HepG2 (cell line): ENCODE measurements around the gene ATP13A3. TPM values are rescaled to one million over a fixed set of nuclear protein-coding genes. Genes with fewer than 3 reads are reported as not detected.
A peak's percentile ranks its signal among the peaks of the same experiment; 100 is the strongest.

ENCODE experiments used
- ATM ChIP-seq: fragments of 450-650 bp; IDR thresholded peaks from 2 replicates; pipeline ENCODE4 v1.7.1; 2017; ENCODE audit warnings: mild to moderate bottlenecking, borderline replicate concordance
- CC2D1A ChIP-seq: sonication (generic); formaldehyde crosslinking; IDR thresholded peaks from 2 replicates; pipeline ENCODE4 v1.8.1; 2023; ENCODE audit warnings: mild to moderate bottlenecking, missing genetic modification reagents
- GLMP ChIP-seq: sonication (generic); formaldehyde crosslinking; IDR thresholded peaks from 2 replicates; pipeline ENCODE4 v1.9.0; 2021; ENCODE audit warnings: missing genetic modification reagents, mild to moderate bottlenecking, borderline replicate concordance
- HMGXB3 ChIP-seq: sonication (generic); formaldehyde crosslinking; IDR thresholded peaks from 2 replicates; pipeline ENCODE4 v1.4.0; 2020; ENCODE audit warnings: missing genetic modification reagents, borderline replicate concordance
- HNRNPUL1 ChIP-seq: fragments of 200-400 bp; formaldehyde crosslinking; IDR thresholded peaks from 2 replicates; pipeline ENCODE4 v1.6.1; 2017; ENCODE audit warnings: low read depth, mild to moderate bottlenecking, low read length, moderate library complexity
- MAFF ChIP-seq: IDR thresholded peaks from 2 replicates; pipeline ENCODE4 v1.6.1; 2011; ENCODE audit warnings: low read depth, low read length, improper control_type of control experiment
- RAD21 ChIP-seq: fragments of 450-650 bp; formaldehyde crosslinking; IDR thresholded peaks from 2 replicates; pipeline ENCODE4 v1.5.0; 2020; ENCODE audit warnings: mild to moderate bottlenecking
- SIN3A ChIP-seq: IDR thresholded peaks from 2 replicates; pipeline ENCODE4 v1.6.1; 2011; ENCODE audit warnings: low read depth, mild to moderate bottlenecking, control low read depth, low read length, borderline replicate concordance
- SOX5 ChIP-seq: IDR thresholded peaks from 2 replicates; pipeline ENCODE4 v1.6.1; 2016; ENCODE audit warnings: borderline replicate concordance
- TCF12 ChIP-seq, 2 experiments: fragments of 450-650 bp in 1 of 2; sonication (generic) in 1 of 2; formaldehyde crosslinking in 1 of 2; IDR thresholded peaks; 2 replicates each; pipeline versions ENCODE4 v1.6.1 to v1.8.0; 2017 to 2022; ENCODE audit warnings: antibody characterized with exemption in 1 of 2, mild to moderate bottlenecking in 1 of 2, missing genetic modification reagents in 1 of 2, moderate library complexity in 1 of 2
- ZBTB40 ChIP-seq, 2 experiments: fragments of 450-650 bp in 1 of 2; sonication (generic) in 1 of 2; formaldehyde crosslinking in 1 of 2; IDR thresholded peaks; 2 replicates each; pipeline versions ENCODE4 v1.6.1 to v1.8.0; 2016 to 2022; ENCODE audit warnings: antibody characterized with exemption in 1 of 2, mild to moderate bottlenecking in 1 of 2, missing genetic modification reagents in 1 of 2
- ZNF3 ChIP-seq: IDR thresholded peaks from 2 replicates; pipeline ENCODE4 v1.7.0; 2017; ENCODE audit warnings: inconsistent platforms
- ZNF510 ChIP-seq: sonication (generic); formaldehyde crosslinking; IDR thresholded peaks from 2 replicates; pipeline ENCODE4 v1.4.0; 2020; ENCODE audit warnings: low read depth, mild to moderate bottlenecking, missing genetic modification reagents
- ZNF644 ChIP-seq: IDR thresholded peaks from 2 replicates; pipeline ENCODE4 v1.6.1; 2016; ENCODE audit warnings: low read depth
- ZNF670 ChIP-seq: sonication (generic); formaldehyde crosslinking; IDR thresholded peaks from 2 replicates; pipeline ENCODE4 v1.8.0; 2022; ENCODE audit warnings: mild to moderate bottlenecking, missing genetic modification reagents, borderline replicate concordance
- polyA plus RNA-seq, 8 experiments: library from polyadenylated mRNA; depleted of rRNA in 3 of 8; stranded (reverse) in 7 of 8; unstranded in 1 of 8; fragments of >200 nt; fragmentation: Illumina TruSeq in 4 of 8; extraction: Trizol in 4 of 8; gene quantifications; 2 replicates each; pipeline versions ENCODE4 v1.2.1 to v1.2.3, GENCODE V29; 2011 to 2016; ENCODE audit warnings: low read depth in 4 of 8, missing spikeins in 1 of 8, mixed read lengths in 1 of 8; ENCODE audit not compliant: insufficient read depth in 1 of 8
- total RNA-seq, 5 experiments: library from RNA; depleted of rRNA; stranded (reverse); fragments of >200 nt; fragmentation: Illumina TruSeq; extraction: Trizol; gene quantifications; 2 replicates each; pipeline ENCODE4 v1.2.3, GENCODE V29; 2016; ENCODE audit warnings: low read depth in 1 of 5

ATP13A3 gene
- total and polyA plus RNA-seq, 2 of the 13 experiments (the other 11 are each of a cell fraction or from before 2014, with no cell fraction given), result 44.9 to 80.8 TPM

- TF ChIP-seq MAFF (peak; percentile 62), ZNF3 (no peak), ZNF510 (CRISPR knock-in tag) (no peak), SIN3A (no peak), GLMP (no peak), HMGXB3 (CRISPR knock-in tag) (peak; percentile 63; the same call in 1 of the 2 replicates), ATM (no peak), ZBTB40 (IDR thresholded peaks at IDR 0.05) (no peak), ZBTB40 (CRISPR knock-in tag; IDR thresholded peaks at IDR 0.05) (no peak; the same call in 1 of the 2 replicates), HNRNPUL1 (no peak), ZNF644 (CRISPR knock-in tag) (peak; percentile 85), RAD21 (CRISPR knock-in tag) (no peak), CC2D1A (no peak), TCF12 (IDR thresholded peaks at IDR 0.05) (no peak), TCF12 (CRISPR knock-in tag; IDR thresholded peaks at IDR 0.05) (peak; percentile 25; the same call in 1 of the 2 replicates), SOX5 (CRISPR knock-in tag) (peak; percentile 99), ZNF670 (CRISPR knock-in tag) (no peak)
These were observed 8.2 kb upstream of the ATP13A3 start (continued) for GRCh38 chr3:194494951-194495374.
